ENCODE results near the gene PCGF3. TPM values are rescaled to one million over a fixed set of nuclear protein-coding genes. Genes with fewer than 3 reads are reported as not detected.

Gene PCGF3
- total RNA-seq, 1 experiment from 2014 or later, result 66.3 TPM

DNA sequence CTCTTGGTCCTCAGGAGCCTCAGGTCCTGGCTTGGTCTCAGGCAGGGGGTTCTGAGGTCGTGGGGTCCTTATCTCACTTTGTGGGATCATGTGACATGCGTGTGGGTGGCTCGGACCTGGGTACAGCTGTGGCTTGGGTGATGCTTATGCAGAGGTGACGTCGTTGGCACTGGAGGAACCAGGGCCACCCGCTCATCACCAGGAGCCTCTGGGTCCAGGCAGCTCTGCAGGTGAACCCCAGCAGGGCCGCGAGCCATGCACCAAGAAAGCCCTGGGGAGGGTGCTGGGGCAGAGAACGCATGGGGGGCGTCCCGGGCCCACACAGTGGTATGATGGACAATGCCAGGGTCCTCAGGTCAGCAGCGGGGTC lies 40.3 kb upstream of the PCGF3 start:
- no peaks in the 10 kb centered on the region for H3K27me3 ChIP-seq (ENCODE audit: insufficient read depth, low read length)
- H3K36me3 ChIP-seq (ENCODE audit: control insufficient read depth in 1 of 2, insufficient read depth in 2 of 2, low read length in 2 of 2), result no peaks in the 10 kb centered on the region
- H2AFZ ChIP-seq (ENCODE audit: low read depth, low read length, poor library complexity, severe bottlenecking), result no peak overlapping the region
- no peaks in the 10 kb centered on the region for H4K20me1 ChIP-seq (ENCODE audit: insufficient read depth)
- DNase-seq (ENCODE audit: low read depth, low spot score) (no peak), ATAC-seq (no peak)
- BruUV-seq (replicated peaks), result no TSS peak
- ChIA-PET RAD21 (ENCODE audit: low non-redundant PET in 1 of 2, low total read pairs in 2 of 2, uncharacterized antibody in 2 of 2, unreplicated experiment in 2 of 2) (no interaction called here), POLR2A (no interaction called here), CTCF (no interaction called here)
- no peak overlapping the region for H3K27ac ChIP-seq (ENCODE audit: low read depth, low read length)
- no peak overlapping the region for H3K4me2 ChIP-seq (ENCODE audit: low read length)
- no peaks in the 10 kb centered on the region for H3K79me2 ChIP-seq (ENCODE audit: insufficient read depth, low read length)
- no peak for TF ChIP-seq CEBPB (IDR thresholded peaks at IDR 0.05; ENCODE audit: low read depth)
- no peak for TF ChIP-seq POLR2A (IDR thresholded peaks at IDR 0.05; ENCODE audit: borderline replicate concordance, extremely low read depth, insufficient read depth, insufficient read length)
- no peak for TF ChIP-seq CBX3 (IDR thresholded peaks at IDR 0.05; ENCODE audit: low read depth)
- no peak for TF ChIP-seq TCF7L2 (IDR thresholded peaks at IDR 0.05; ENCODE audit: borderline replicate concordance, extremely low read depth, insufficient read depth, insufficient read length)
- TF ChIP-seq, protein P1, sequence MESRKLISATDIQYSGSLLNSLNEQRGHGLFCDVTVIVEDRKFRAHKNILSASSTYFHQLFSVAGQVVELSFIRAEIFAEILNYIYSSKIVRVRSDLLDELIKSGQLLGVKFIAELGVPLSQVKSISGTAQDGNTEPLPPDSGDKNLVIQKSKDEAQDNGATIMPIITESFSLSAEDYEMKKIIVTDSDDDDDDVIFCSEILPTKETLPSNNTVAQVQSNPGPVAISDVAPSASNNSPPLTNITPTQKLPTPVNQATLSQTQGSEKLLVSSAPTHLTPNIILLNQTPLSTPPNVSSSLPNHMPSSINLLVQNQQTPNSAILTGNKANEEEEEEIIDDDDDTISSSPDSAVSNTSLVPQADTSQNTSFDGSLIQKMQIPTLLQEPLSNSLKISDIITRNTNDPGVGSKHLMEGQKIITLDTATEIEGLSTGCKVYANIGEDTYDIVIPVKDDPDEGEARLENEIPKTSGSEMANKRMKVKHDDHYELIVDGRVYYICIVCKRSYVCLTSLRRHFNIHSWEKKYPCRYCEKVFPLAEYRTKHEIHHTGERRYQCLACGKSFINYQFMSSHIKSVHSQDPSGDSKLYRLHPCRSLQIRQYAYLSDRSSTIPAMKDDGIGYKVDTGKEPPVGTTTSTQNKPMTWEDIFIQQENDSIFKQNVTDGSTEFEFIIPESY (IDR thresholded peaks at IDR 0.05; ENCODE audit: extremely low read depth, insufficient replicate concordance, low read length), result no peak
- TF ChIP-seq SP1 (IDR thresholded peaks at IDR 0.05; ENCODE audit: low read depth), result no peak
- TF ChIP-seq ZFX (IDR thresholded peaks at IDR 0.05), result no peak
- TF ChIP-seq, protein P2, sequence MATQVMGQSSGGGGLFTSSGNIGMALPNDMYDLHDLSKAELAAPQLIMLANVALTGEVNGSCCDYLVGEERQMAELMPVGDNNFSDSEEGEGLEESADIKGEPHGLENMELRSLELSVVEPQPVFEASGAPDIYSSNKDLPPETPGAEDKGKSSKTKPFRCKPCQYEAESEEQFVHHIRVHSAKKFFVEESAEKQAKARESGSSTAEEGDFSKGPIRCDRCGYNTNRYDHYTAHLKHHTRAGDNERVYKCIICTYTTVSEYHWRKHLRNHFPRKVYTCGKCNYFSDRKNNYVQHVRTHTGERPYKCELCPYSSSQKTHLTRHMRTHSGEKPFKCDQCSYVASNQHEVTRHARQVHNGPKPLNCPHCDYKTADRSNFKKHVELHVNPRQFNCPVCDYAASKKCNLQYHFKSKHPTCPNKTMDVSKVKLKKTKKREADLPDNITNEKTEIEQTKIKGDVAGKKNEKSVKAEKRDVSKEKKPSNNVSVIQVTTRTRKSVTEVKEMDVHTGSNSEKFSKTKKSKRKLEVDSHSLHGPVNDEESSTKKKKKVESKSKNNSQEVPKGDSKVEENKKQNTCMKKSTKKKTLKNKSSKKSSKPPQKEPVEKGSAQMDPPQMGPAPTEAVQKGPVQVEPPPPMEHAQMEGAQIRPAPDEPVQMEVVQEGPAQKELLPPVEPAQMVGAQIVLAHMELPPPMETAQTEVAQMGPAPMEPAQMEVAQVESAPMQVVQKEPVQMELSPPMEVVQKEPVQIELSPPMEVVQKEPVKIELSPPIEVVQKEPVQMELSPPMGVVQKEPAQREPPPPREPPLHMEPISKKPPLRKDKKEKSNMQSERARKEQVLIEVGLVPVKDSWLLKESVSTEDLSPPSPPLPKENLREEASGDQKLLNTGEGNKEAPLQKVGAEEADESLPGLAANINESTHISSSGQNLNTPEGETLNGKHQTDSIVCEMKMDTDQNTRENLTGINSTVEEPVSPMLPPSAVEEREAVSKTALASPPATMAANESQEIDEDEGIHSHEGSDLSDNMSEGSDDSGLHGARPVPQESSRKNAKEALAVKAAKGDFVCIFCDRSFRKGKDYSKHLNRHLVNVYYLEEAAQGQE (IDR thresholded peaks at IDR 0.05; ENCODE audit: low read depth), result no peak
- TF ChIP-seq ATF3 (IDR thresholded peaks at IDR 0.05), result no peak
- TF ChIP-seq CTCF (IDR thresholded peaks at IDR 0.05 in 2 of 3, conservative IDR thresholded peaks at IDR 0.05 in 1 of 3; ENCODE audit: borderline replicate concordance in 1 of 3, insufficient read depth in 1 of 3, low read depth in 2 of 3, low read length in 2 of 3), result no peak
- TF ChIP-seq YY1 (IDR thresholded peaks at IDR 0.05; ENCODE audit: extremely low read depth, insufficient replicate concordance, low read depth, low read length), result no peak
- no peaks in the 10 kb centered on the region for H3K9me2 ChIP-seq (ENCODE audit: insufficient read depth)
- no peaks in the 10 kb centered on the region for H3K9me3 ChIP-seq (ENCODE audit: control insufficient read depth in 1 of 2, insufficient read depth in 1 of 2, low read depth in 1 of 2, low read length in 2 of 2)
- H3K4me3 ChIP-seq (replicated peaks in 1 of 2; ENCODE audit: low read depth in 1 of 2, low read length in 2 of 2), result no peak overlapping the region
- intact Hi-C loops (cut with micrococcal nuclease), result no loop called here
- H3K9ac ChIP-seq (ENCODE audit: low read length), result no peak overlapping the region
- H3K4me1 ChIP-seq (ENCODE audit: control insufficient read depth in 1 of 2, insufficient read depth in 2 of 2, low read length in 2 of 2), result peaks cover 0 to under 1% of the 10 kb centered on the region in 2 experiments; a peak in 1 of 4 replicates
